Middle frontal gyrus (tissue), 1 donor: ENCODE measurements around the gene HSBP1L1.

Experiments used
- DNase-seq: peaks from one replicate; pipeline ENCODE4 v3.0.0-alpha.2; 2015; ENCODE audit warnings: low spot score; ENCODE audit errors: extremely low spot score

The HSBP1L1 gene

DNA sequence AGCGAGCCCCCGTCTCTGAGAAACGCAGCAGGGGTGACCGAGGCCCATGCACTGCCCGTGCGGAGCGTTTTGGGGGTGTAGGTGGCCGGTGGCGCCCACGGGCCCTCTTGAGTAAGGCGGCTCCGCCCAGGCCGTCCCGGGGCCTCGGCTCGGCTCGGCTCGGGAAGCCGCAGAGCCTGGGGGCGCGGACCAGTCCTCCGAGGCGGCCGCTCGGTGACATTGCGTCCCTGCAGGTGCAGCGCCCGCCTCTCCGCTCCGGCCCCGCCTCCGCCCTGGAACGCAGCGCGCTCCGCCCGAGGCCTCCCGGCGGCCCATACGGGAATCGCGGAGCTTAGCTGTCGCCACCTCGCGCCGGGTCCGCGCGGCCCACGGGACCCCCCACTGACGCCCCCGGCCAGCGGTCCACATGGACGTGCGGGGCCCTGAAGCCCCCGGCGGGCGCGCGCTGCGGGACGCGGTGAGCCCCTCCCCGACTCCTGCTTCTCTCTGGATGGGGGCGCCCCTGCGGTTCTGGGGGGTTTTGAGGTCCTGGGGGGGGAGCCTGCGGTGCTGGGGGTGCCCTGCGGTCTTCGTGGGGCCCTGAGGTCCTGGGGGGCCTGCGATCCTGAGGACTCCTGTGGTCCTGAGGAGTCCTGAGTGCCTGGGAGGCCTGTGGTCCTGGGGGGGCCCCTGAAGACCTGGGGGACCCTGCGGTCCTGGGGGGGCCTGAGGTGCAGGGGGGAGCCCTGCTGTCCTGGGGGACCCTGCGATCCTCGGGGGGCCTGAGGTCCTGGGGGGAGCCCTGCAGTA is at the start of gene HSBP1L1:
Gene HSBP1L1, plus strand, starts transcription at position 314 of the 789 bp plus-strand sequence. Its CDS starts 93 bp downstream, at position 407.
- no peak for DNase-seq

DNA sequence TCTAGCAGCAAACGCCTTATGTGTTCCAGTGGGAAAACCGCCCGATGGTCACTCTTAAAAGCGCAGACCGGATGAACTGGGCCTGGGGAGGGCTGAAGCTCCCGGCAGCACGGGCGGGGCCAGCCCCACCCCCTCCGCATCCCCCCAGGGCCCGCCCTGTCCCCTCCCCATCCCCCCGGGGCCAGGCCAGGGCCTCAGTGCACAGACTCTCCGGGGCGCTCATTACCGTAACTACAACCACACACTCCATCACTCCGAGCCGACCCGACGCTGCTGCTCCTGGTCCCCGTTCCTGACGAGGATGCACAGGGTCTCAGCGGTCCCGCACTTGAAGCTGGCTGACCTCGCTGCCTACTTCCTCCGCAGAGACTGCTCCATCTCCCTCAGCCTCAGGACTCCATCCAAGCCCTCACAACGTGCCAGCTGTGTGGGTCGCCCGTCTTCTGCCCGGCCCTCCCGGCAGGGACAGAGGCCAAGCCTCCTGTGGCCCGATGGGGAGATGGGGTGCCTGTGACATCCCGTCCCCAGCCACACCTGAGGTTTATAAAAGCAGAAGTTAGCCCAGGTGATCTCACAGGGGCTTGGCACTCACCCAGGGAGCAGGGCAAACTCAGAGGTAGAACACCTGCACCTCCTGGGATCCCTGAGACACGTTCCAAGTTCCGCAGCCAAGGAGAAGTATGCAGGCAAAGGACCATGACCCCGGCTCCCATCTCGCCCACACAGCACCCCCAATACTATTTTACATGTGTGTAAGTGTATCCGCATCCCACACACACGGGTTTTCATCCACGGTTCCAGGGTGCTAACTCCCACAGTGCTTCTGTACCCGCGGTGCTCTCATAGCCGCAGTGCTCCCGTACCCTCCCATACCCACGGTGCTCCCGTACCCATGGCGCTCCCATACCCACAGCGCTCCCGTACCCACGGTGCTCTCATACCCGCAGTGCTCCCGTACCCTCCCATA is 49.0 kb upstream of the HSBP1L1 start:
- DNase-seq = no peak

DNA sequence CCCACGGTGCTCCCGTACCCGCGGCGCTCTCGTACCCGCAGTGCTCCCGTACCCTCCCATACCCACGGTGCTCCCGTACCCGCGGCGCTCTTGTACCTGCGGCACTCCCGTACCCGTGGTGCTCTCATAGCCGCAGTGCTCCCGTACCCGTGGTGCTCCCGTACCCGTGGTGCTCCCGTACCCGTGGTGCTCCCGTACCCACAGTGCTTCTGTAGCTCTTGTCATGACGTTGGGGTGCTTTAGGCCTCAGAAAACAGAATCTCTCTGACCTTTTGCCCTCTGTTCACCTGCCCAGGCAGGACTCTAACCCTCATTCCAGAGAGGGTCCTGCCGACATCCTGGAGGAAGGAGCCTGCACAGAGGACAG is 48.3 kb upstream of the HSBP1L1 start:
- DNase-seq = no peak

DNA sequence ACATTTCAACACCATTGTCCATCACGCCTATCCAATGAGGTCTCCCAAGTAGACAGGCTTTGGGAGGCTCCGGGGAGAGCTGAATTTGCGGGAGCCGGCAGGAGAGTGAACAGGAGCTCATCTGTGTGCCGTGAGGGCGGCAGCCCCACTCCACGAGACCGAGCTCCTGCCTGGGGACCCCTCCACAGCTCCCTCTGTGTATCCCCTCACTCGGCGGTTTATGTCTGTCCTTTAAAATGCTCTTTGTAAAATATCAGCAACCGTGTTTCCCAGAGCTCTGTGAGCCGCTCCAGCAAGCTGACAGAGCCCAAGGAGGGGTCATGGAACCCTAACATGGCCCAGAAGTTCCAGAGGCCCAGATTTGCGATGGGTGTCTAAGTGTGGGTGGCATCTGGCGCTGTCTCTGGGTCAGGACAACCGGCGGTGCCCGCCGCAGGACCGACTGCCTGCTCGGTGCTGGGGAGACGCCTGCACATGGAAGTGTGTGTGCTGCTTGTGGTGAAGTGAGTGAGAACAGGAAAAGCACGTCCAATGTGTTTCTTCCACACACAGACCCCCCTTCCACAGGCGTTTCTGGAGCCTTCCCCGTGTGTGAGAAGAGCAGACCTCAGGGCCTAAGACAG is 47.8 kb upstream of the HSBP1L1 start:
- DNase-seq = no peak

DNA sequence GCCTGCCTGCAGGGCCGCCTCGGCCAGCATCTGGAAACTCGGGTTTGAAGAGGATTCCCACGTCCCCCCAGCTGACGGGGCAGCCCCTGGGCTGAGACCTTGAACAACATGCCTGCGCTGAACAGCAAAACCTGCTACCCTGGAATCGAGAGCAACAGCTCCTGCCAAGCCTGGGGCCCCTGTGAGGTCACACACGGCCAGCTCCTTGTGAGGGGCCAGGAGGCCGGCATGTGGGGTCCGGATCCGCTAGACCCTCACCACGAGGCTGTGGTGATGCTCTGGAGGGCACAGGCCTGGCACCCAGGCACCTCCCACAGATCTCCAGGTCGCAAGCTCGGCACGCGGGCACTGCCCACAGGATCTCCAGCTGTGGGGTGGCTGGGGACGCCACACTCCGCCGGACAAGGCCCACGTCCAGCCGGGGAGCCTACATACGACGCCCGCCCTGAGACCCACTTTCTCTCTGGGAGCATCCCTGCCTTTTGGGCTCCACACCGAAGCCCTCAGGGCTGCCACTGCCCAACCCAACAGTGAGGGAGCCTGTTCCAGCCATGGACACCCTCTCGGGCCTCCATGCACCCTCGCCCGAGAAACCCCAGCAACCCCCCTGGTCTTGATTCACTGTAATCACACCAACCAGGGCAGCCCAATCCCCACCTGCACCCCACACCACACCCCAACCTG is 47.1 kb upstream of the HSBP1L1 start:
- DNase-seq = no peak

DNA sequence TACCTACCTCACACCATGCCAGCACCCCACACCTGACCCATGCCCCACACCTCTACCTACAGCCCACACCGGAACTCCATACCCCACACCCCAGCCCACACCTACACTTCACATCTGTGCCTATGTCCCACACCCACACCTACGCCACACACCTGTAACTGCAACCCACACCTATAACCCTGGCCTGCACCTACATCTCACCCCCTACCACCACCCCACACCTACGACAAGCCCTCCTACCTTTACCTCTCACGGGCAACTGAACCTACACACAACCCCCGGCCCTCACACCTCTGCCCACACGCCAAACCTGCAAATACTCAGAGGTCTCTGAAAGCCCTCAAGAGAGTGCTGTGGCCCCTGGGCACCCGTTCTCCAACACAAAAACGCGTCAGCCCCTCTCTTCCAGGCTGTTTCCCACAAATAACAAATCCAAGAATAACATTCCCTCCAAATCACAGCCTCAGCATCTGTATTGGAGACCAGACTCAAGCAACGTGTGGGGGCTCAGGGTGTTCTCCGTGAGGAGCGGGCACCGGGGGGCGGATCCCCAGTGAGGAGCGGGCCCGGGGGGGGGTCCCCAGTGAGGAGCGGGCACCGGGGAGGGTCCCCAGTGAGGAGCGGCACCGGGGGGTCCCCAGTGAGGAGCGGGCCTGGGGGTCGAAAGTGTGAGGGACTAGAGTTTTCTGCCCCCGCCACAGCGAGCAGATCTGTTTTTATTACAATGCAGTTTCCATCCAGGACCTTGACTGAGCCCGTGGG is 46.4 kb upstream of the HSBP1L1 start:
- no peak for DNase-seq

DNA sequence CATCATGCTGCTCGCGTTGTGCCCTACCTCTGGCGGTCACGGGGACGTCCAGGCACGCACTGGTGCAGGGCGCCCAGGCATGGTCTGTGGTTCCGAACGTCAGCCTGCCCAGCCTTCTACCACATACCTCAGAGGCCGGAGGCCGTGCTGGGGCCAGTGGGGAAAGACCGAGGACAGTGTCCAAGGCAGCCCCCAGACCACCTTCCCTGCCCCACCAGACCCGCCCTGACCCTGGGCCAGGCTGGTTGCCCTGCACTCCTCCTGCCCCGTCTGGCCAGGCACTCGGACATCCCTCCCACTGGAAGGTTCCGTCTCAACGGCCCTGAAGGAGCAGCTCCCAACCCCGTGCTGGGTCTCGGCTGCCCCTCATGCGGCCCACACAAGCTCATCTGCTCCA is 45.8 kb upstream of the HSBP1L1 start:
- no peak for DNase-seq

DNA sequence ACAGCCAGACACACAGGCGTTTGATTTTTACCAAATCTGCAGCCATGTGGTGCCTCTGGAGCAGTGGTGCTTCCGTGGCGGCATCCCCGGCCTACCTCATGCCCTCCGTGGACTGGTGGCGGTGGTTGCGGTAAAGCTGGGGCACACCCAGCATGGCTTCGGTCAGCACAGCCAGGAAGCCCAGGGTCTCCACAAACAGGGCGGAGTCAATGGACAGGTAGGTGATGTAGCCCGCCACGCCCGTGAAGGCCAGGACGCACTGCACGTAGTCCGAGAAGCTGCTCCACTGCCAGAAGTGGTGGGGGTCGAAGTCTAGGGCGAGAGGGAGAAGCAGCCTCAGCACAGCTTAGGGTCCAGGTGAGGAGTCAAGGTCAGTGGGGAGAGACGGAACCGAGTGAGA is 45.4 kb upstream of the HSBP1L1 start:
- no peak for DNase-seq

DNA sequence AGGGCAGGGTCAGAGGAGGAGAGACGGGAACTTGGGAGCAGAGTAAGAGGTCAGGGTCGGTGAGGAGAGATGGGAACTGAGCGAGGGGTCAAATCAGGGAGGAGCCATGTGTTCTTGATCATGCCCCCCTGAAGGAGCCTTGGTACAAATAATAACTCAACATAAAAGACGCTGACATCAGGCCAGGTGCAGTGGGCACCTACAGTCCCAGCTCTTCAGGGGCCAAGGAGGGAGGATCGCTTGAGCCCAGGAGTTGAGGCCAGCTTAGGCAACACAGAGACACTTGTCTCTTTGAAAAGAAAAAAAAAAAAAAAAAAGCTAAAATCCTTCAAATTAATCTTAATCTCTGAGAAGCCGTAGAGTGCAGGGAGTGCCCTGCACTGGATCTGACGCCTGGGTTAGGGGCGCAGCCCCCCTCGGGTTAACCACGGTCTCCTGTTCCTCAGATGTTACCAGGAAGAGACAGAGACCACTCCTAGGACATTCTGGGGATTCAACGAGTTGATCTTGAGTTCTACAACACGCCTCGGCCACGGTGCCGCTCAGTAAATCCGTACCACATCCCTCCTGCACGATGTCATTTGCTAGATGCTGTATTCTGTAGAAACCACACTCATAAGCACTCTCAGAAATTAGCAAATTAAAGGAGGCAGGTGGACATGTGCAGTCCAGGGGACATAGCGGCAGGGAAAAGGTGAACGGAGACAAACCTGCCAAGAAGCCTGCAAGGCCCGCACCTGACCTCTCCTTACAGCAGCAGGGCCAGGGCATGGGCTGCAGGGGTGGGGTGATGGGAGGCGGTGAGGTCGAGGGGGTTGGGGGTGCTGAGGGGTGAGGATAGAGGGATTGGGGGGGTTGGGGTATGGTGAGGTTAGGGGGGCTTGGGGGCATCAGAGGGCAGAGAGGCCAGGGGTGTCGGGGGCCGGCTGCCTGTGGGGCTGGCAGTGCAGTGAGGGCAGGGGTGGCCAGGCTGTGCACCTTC is 42.2 kb upstream of the HSBP1L1 start:
- DNase-seq = no peak

DNA sequence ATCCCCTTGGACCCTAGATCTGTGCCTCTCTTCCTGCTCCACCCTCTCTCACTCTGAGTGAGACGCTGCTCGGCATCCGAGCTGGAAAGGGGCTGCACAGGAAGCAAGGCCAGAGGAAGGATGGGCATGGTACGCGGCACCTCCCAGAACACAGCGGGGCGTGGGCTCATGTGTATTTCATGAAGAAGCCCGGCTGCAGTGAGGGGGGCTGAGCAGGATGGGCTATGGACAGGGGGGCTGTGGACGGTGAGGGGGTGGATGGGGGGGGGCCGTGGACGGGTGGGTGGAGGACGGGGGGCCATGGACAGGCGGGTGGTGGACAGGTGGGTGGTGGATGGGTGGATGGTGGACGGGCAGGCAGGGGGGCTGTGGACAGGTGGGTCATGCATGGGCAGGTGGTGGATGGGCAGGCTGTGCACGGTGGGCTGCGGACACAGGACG is 41.5 kb upstream of the HSBP1L1 start:
- no peak for DNase-seq

DNA sequence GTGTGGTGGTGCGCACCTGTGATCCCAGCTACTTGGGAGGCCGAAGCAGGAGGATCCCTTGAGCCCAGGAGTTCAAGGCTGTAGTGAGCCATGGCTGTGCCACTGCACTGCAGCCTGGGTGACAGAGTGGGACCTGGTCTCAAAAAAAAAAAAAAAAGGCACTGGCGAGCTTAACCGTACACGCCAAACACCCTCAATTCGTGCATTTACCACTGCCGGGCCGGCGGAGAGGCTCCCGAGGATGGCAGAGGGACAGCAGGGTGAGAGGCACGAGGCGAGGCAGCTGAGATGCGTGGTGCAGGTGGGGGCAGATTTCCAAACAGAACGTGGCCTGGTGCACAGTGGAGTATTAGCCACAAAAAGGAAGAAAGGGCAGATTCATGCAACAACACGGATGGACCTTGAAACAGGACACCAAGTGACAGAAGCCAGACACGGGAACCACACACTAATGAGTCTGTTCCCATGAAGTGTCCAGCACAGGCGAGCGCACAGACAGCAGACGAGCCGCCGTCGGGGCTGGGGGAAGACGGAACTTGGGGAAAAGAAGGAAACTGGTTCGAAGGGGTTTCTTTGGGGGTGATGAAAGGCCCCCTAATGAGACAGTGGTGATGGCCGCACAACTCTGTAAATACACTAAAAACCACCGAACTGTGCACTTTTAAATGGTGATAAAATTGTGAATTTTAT is 40.4 kb upstream of the HSBP1L1 start:
- no peak for DNase-seq

DNA sequence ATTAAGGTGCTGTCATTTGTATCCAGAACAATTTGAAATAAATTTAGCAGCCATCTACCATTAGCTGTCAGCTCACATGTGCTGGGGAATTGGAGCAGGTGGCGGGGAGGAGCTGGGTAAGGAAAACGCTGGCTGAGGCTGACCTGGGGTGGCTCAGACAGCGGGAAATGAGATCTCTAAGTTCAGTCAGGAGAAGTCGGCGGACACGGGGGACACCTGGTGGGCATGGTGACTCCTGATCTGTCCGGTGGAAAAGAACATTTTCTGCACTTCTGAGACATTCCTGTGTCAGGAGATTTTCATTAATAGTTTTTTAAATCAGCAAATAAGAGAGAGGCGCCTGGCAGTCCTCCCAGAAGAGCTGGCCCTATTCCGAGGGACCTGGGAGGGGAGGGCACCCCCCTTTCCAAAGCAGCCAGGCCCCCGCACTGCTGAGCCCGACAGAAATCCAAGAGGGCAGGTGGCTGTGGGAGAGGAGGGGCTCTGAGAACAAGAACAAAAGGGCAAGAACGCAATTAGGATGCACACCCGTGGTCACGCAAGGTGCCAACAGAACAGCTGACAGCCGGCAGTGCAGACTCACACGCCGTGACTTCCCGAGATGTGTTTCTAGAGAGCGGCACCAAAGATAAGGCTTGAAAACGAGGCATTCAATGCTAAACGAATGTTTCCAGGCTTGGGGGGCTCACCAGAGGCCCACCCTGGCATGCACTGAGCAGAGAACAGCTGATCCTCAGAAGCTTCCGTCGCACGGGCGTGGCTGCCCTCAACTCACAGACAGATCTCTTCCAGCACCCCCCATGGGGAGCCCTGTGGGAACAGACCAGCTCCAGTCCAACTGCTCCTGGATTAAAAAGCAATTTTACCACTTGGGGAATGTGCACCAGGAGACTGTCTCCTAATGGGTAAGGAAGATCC is 39.4 kb upstream of the HSBP1L1 start:
- no peak for DNase-seq

DNA sequence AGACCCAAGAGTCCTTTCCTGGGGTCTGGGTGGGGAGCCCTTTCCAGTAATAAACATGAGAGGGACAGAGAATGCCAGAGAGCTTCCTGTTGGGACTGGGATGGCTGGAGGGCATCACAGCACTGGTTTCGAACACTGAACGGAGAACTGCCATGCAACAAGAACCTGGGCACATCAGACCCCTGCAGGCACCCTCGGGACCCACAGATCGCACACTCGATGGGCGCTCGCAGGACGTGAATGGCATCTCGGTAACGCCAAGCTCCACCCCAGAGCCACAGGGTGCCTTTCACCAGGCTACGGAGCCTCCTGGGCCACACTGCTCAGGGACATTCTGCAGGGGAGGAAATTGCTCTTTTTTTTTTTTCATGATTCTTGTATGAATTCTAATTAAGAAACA is 38.1 kb upstream of the HSBP1L1 start:
- DNase-seq = no peak

DNA sequence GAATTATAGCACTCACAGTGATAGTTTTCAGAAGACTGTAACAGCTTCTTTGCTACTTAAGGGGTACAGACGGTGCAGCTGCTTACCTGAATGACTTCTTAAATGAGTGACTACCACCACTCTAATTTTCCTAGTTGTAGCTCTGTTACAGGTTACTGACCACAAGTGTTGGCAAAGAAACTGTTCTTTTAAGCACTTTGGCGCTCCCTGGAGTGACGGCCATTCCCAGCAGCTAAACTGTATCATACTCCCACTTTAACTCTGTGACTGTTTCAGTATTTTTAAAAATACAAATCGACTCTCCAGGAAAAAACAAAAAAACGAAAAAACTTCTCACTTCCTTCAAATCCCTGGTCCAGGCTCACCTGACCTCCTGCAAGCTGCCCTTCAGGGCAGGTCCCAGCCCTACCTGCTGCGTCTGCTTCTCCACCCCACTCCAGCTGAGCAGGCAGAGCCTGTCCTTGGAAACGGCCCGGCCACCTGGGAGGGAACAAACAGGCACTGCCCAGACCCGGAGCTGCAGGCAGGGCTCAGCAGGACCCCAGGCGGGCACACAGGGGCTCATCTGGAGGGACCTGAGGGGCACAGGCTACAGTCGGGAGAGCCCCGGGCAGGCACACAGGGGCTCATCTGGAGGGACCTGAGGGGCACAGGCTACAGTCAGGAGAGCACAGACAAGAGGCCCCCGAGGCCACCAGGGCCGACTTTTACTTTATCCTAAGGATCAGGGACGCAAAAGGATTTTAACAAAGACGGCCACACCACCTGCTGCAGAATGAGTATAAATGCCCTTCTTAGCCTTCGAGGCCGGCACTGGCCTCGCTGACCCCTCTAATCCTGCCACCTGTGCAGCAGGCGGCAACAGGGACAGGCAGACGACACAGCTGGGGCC is 37.5 kb upstream of the HSBP1L1 start:
- no peak for DNase-seq

DNA sequence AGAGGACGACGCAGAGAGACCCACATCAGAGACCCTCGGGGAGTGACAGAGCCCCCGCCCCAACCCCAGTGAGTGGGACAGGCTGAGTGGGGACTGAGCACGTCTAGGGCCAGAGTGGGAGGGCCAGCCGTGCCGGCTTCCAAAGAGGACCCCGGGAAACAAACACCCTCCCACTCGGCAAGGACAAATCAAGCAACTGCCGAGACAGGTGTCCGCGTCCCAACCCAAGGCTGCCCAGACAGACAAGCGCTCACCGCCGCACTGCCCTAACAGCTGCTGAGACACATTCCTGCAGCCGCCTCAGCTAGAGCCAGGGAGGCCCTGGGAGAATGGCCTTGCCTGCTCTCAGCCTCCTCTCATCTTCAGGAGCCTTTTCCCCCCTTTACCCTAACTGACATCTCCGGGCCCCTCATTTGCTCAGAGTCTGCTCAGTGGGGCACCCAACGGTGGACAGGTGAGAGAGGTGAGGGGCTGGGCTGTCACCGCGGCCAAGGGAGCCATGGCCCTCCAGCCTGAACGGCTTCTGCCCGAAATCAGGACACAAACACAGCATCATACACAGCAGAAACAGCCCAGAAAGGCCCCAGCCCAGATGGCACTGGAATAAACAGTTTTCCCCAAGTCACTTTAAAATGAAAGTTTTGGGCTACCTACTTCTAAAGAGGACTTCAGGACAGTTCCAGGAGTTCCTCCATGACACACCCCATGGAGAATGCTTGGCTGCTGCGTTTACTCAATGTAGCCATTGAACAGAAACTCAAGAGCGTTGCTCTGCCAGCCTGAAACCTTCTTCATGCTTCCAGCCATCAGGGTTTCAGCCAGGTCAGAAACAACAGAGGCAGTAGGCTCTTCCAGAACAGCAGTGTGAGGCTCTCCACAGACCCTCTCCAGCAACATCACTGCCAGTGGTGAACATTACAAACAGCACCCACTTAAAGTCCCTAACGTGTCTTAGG is 36.6 kb upstream of the HSBP1L1 start:
- no peak for DNase-seq

DNA sequence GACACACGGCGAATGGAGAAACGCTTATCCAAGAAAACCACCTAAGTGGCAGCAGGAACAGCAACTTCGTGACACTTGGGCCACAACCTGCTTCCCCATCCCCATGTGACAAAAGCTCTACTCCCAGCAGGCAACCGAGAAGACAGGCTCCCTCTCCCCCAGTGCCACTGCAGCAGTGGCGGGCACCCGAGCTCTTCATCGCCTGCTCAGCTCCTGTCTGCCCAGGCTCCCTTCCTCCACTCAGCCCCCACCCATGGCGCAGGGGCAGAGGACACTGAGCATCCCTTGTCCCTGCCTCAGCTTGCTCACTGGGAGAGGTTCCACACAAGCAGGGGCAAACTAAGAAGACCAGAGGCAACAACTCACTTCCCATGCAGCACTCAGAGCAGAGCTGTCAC is 35.9 kb upstream of the HSBP1L1 start:
- DNase-seq = no peak
